H9 (cell line): ENCODE data around the gene PRTG. TPM values are rescaled to one million over a fixed set of nuclear protein-coding genes. Genes with fewer than 3 reads are reported as not detected.

Experiments used
- DNase-seq: peaks from one replicate; pipeline ENCODE4 v3.0.0-alpha.2; 2017
- H2AFZ ChIP-seq: one replicate; pipeline ENCODE4 v1.6.1; 2013; ENCODE audit warnings: mild to moderate bottlenecking, low read length, control low read depth, moderate library complexity
- H2AK5ac ChIP-seq: 2 replicates; pipeline ENCODE4 v1.6.1; 2013; ENCODE audit warnings: low read length, control low read depth, mixed read lengths; ENCODE audit not compliant: insufficient read length
- H2BK120ac ChIP-seq: one replicate; pipeline ENCODE4 v1.6.1; 2013; ENCODE audit warnings: low read depth, mild to moderate bottlenecking, low read length, control low read depth, inconsistent platforms; ENCODE audit not compliant: poor library complexity, severe bottlenecking
- H2BK12ac ChIP-seq: 2 replicates; pipeline ENCODE4 v1.6.1; 2013; ENCODE audit warnings: low read length, control low read depth, mixed read lengths, low read depth; ENCODE audit not compliant: insufficient read length
- H2BK15ac ChIP-seq: 2 replicates; pipeline ENCODE4 v1.6.1; 2013; ENCODE audit warnings: low read depth, low read length, control low read depth
- H2BK20ac ChIP-seq: one replicate; pipeline ENCODE4 v1.6.1; 2013; ENCODE audit warnings: low read depth, mild to moderate bottlenecking, low read length, control low read depth, inconsistent platforms; ENCODE audit not compliant: poor library complexity, severe bottlenecking
- H2BK5ac ChIP-seq: 2 replicates; pipeline ENCODE4 v1.6.1; 2013; ENCODE audit warnings: low read length, control low read depth, mixed read lengths; ENCODE audit not compliant: insufficient read length
- H3K14ac ChIP-seq: 2 replicates; pipeline ENCODE4 v1.6.1; 2013; ENCODE audit warnings: low read length, control low read depth; ENCODE audit not compliant: insufficient read depth
- H3K18ac ChIP-seq: 2 replicates; pipeline ENCODE4 v1.6.1; 2013; ENCODE audit warnings: low read depth, mild to moderate bottlenecking, mixed read lengths, low read length, control low read depth; ENCODE audit not compliant: insufficient read length
- H3K23ac ChIP-seq: 2 replicates; pipeline ENCODE4 v1.6.1; 2013; ENCODE audit warnings: low read length, control low read depth, mixed read lengths, low read depth; ENCODE audit not compliant: insufficient read length
- H3K23me2 ChIP-seq: 2 replicates; pipeline ENCODE4 v1.6.1; 2013; ENCODE audit warnings: low read depth, mild to moderate bottlenecking, mixed read lengths, low read length, control low read depth; ENCODE audit not compliant: insufficient read length, poor library complexity, severe bottlenecking
- H3K27ac ChIP-seq: 2 replicates; pipeline ENCODE4 v1.5.1; 2013; ENCODE audit warnings: low read length, control low read depth, mixed read lengths, low read depth; ENCODE audit not compliant: insufficient read length
- H3K27me3 ChIP-seq: 2 replicates; pipeline ENCODE4 v1.6.1; 2013; ENCODE audit warnings: low read length, control low read depth, inconsistent platforms; ENCODE audit not compliant: insufficient read depth
- H3K4ac ChIP-seq: 2 replicates; pipeline ENCODE4 v1.6.1; 2013; ENCODE audit warnings: low read depth, mild to moderate bottlenecking, control low read depth, inconsistent platforms, low read length, moderate library complexity
- H3K4me1 ChIP-seq: 2 replicates; pipeline ENCODE4 v1.6.1; 2013; ENCODE audit warnings: low read length, control low read depth, inconsistent platforms; ENCODE audit not compliant: insufficient read depth
- H3K4me2 ChIP-seq: 2 replicates; pipeline ENCODE4 v1.6.1; 2013; ENCODE audit warnings: low read length, control low read depth, mixed read lengths; ENCODE audit not compliant: insufficient read length, insufficient read depth
- H3K56ac ChIP-seq: 2 replicates; pipeline ENCODE4 v1.6.1; 2013; ENCODE audit warnings: low read depth, mild to moderate bottlenecking, mixed read lengths, low read length, control low read depth; ENCODE audit not compliant: insufficient read length
- H3K79me1 ChIP-seq: 2 replicates; pipeline ENCODE4 v1.6.1; 2013; ENCODE audit warnings: low read depth, mild to moderate bottlenecking, moderate library complexity, low read length, control low read depth, inconsistent platforms; ENCODE audit not compliant: insufficient read depth, poor library complexity, severe bottlenecking
- H3K79me2 ChIP-seq: 2 replicates; pipeline ENCODE4 v1.6.1; 2013; ENCODE audit warnings: low read length, control low read depth, inconsistent platforms; ENCODE audit not compliant: insufficient read depth
- H3K9ac ChIP-seq: 2 replicates; pipeline ENCODE4 v1.6.1; 2013; ENCODE audit warnings: low read length, control low read depth, mixed read lengths; ENCODE audit not compliant: insufficient read length; ENCODE audit errors: extremely low read depth
- H3K9me3 ChIP-seq: one replicate; pipeline ENCODE4 v1.6.1; 2013; ENCODE audit warnings: low read depth, low read length, inconsistent platforms; ENCODE audit not compliant: control insufficient read depth
- H3T11ph ChIP-seq: one replicate; pipeline ENCODE4 v1.6.1; 2013; ENCODE audit warnings: mild to moderate bottlenecking, low read length, control low read depth, inconsistent platforms
- H4K20me1 ChIP-seq: one replicate; pipeline ENCODE4 v1.6.1; 2013; ENCODE audit not compliant: control insufficient read depth, insufficient read length, insufficient read depth
- H4K5ac ChIP-seq: 2 replicates; pipeline ENCODE4 v1.6.1; 2013; ENCODE audit warnings: low read depth, mild to moderate bottlenecking, mixed read lengths, low read length, control low read depth; ENCODE audit not compliant: insufficient read length
- H4K8ac ChIP-seq: replicated peaks from 2 replicates; pipeline ENCODE4 v1.6.1; 2013; ENCODE audit warnings: low read length, control low read depth, mixed read lengths, low read depth; ENCODE audit not compliant: insufficient read length
- H4K91ac ChIP-seq: 2 replicates; pipeline ENCODE4 v1.6.1; 2013; ENCODE audit warnings: low read depth, mild to moderate bottlenecking, moderate library complexity, mixed read lengths, low read length, control low read depth; ENCODE audit not compliant: insufficient read length
- H3K27ac Mint-ChIP-seq, 3 experiments: 2 replicates in 2 of 3; 3 replicates in 1 of 3; pipeline ENCODE4 v1.8.0; 2020 to 2021; ENCODE audit warnings: mixed read lengths in 3 of 3, mild to moderate bottlenecking in 1 of 3, moderate library complexity in 1 of 3
- H3K27me3 Mint-ChIP-seq: 2 replicates; pipeline ENCODE4 v1.8.0; 2021; ENCODE audit warnings: low read depth, mild to moderate bottlenecking, moderate library complexity, mixed read lengths
- H3K36me3 Mint-ChIP-seq, 3 experiments: 2 replicates in 2 of 3; 3 replicates in 1 of 3; pipeline ENCODE4 v1.8.0; 2020 to 2021; ENCODE audit warnings: low read depth in 3 of 3, mixed read lengths in 3 of 3; ENCODE audit not compliant: insufficient read depth in 1 of 3
- H3K4me1 Mint-ChIP-seq, 2 experiments: 2 replicates each; pipeline ENCODE4 v1.8.0; 2020; ENCODE audit warnings: mixed read lengths in 2 of 2
- H3K4me3 Mint-ChIP-seq, 2 experiments: 2 replicates in 1 of 2; 3 replicates in 1 of 2; pipeline ENCODE4 v1.8.0; 2020 to 2021; ENCODE audit warnings: mild to moderate bottlenecking in 2 of 2, mixed read lengths in 2 of 2, moderate library complexity in 1 of 2
- H3K9me3 Mint-ChIP-seq, 2 experiments: 2 replicates in 1 of 2; 3 replicates in 1 of 2; pipeline ENCODE4 v1.8.0; 2020; ENCODE audit warnings: mild to moderate bottlenecking in 2 of 2, mixed read lengths in 2 of 2, moderate library complexity in 1 of 2
- CTCF ChIP-seq: fragments of 200-600 bp; sonication (generic); conservative IDR thresholded peaks from 3 replicates; pipeline ENCODE4 v1.8.0; 2021; ENCODE audit warnings: antibody characterized with exemption, mild to moderate bottlenecking
- WGBS: extraction: QIAGEN DNeasy Blood & Tissue Kit; methylation state at CpG from one replicate; pipeline ENCODE4 v1.1.7; 2013; ENCODE audit warnings: missing lambda C conversion rate, low lambda C conversion rate, mixed read lengths; ENCODE audit not compliant: insufficient read length; ENCODE audit errors: extremely low coverage; 5-methylcytosine and 5-hydroxymethylcytosine counted together
- total RNA-seq: library from RNA; stranded (reverse); gene quantifications from 2 replicates; pipeline ENCODE4 v1.2.1, GENCODE V29; 2021

The PRTG gene
- total RNA-seq, 1 experiment from 2014 or later, result 5.7 TPM

- Histone ChIP-seq H3K4me1 (no peaks in the 10 kb centered on the region), H3K23me2 (no peaks in the 10 kb centered on the region), H2AFZ (no peak overlapping the region), H3K4ac (no peak overlapping the region), H2BK5ac (no peak overlapping the region), H2AK5ac (no peak overlapping the region), H3K56ac (no peak overlapping the region), H4K5ac (no peak overlapping the region), H2BK15ac (no peak overlapping the region), H3K23ac (no peak overlapping the region), H3K79me2 (no peaks in the 10 kb centered on the region), H3T11ph (no peak overlapping the region), H4K20me1 (no peaks in the 10 kb centered on the region), H3K27me3 (no peaks in the 10 kb centered on the region), H3K27ac (no peak overlapping the region), H4K8ac (no peak overlapping the region), H4K91ac (no peak overlapping the region), H3K9me3 (no peaks in the 10 kb centered on the region), H2BK120ac (no peak overlapping the region), H3K9ac (no peak overlapping the region), H3K4me2 (no peak overlapping the region), H2BK12ac (no peak overlapping the region), H3K18ac (no peak overlapping the region), H3K79me1 (no peaks in the 10 kb centered on the region), H3K14ac (no peak overlapping the region), H2BK20ac (no peak overlapping the region)
- H3K36me3 Mint-ChIP-seq, result peaks cover 0 to 4% (median 2%) of the 10 kb centered on the region in 3 experiments; a peak in 3 of 7 replicates
- peaks cover 52% of the 10 kb centered on the region for H3K27me3 Mint-ChIP-seq
- H3K9me3 Mint-ChIP-seq, result peaks cover 3% of the 10 kb centered on the region in 2 experiments; a peak in 3 of 5 replicates
- WGBS, result no CpG with 5 or more reads among the region's 2 CpGs
- no peak for DNase-seq
- no peak for TF ChIP-seq CTCF
- no peak overlapping the region for H3K27ac Mint-ChIP-seq
- peaks cover 0 to 6% of the 10 kb centered on the region in 2 experiments; a peak in 2 of 4 replicates for H3K4me1 Mint-ChIP-seq
- H3K4me3 Mint-ChIP-seq, result no peak overlapping the region
These were observed 33.5 kb downstream of the PRTG start for GRCh38 chr15:55709458-55709857.
